Measurements from ENCODE around the gene ITPKC.

Gene ITPKC

GRCh38 chr19:40690693-40691420 lies 26.1 kb upstream of the ITPKC start:
- peak; percentile 94 for DNase-seq

- DNase-seq, result no peak
Measured at GRCh38 chr19:40691421-40692211, 25.3 kb upstream of the ITPKC start.

- no peak for DNase-seq
Measured at GRCh38 chr19:40692212-40692551, 24.7 kb upstream of the ITPKC start.

- DNase-seq, result no peak
Measured at GRCh38 chr19:40693150-40693788, 23.6 kb upstream of the ITPKC start.

GRCh38 chr19:40693896-40694295 lies 23.0 kb upstream of the ITPKC start:
- no peak for DNase-seq

GRCh38 chr19:40695881-40696280 lies 21.0 kb upstream of the ITPKC start:
- DNase-seq, result no peak

- DNase-seq, result no peak
Measured at GRCh38 chr19:40697007-40697406, 19.9 kb upstream of the ITPKC start.

GRCh38 chr19:40700083-40700482 lies 16.8 kb upstream of the ITPKC start:
- no peak for DNase-seq

GRCh38 chr19:40701758-40702157 lies 15.2 kb upstream of the ITPKC start:
- no peak for DNase-seq

GRCh38 chr19:40702337-40703012 lies 14.4 kb upstream of the ITPKC start:
- DNase-seq, result peak; percentile 37

- no peak for DNase-seq
Measured at GRCh38 chr19:40703029-40703755, 13.7 kb upstream of the ITPKC start.

GRCh38 chr19:40704491-40705361 lies 12.2 kb upstream of the ITPKC start:
- no peak for DNase-seq

- no peak for DNase-seq
Measured at GRCh38 chr19:40705362-40705651, 11.6 kb upstream of the ITPKC start.

- no peak for DNase-seq
Measured at GRCh38 chr19:40705950-40706619, 10.8 kb upstream of the ITPKC start.

- no peak for DNase-seq
Measured at GRCh38 chr19:40707615-40708014, 9.3 kb upstream of the ITPKC start.

GRCh38 chr19:40709817-40710216 lies 7.1 kb upstream of the ITPKC start:
- no peak for DNase-seq

GRCh38 chr19:40713939-40714338 lies 3.0 kb upstream of the ITPKC start:
- no peak for DNase-seq

- peak; percentile 91 for DNase-seq
Measured at GRCh38 chr19:40714441-40715299, 2.2 kb upstream of the ITPKC start.

GRCh38 chr19:40716031-40716481 lies 856 bp upstream of the ITPKC start:
- DNase-seq, result no peak

- no peak for DNase-seq
Measured at GRCh38 chr19:40717325-40717879, 490 bp downstream of the ITPKC start.

All from fibroblast of skin of scalp (primary cell).